Immature natural killer cell (primary cell): ENCODE data around the gene RBM33. TPM values are rescaled to one million over a fixed set of nuclear protein-coding genes. Genes with fewer than 3 reads are reported as not detected.
A peak's percentile ranks its signal among the peaks of the same experiment; 100 is the strongest.

Experiments
- DNase-seq, 3 donors: peaks; one replicate each; pipeline ENCODE4 v3.0.0; 2022; ENCODE audit warnings: mixed read lengths in 1 of 3
- H3K27ac Mint-ChIP-seq, 6 donors: one replicate each; pipeline ENCODE4 v1.8.0; 2020; ENCODE audit warnings: mixed read lengths in 6 of 6, mild to moderate bottlenecking in 5 of 6, inconsistent platforms in 4 of 6, moderate library complexity in 3 of 6
- H3K27me3 Mint-ChIP-seq, 3 donors: one replicate each; pipeline ENCODE4 v1.8.0; 2020 to 2021; ENCODE audit warnings: low read depth in 3 of 3, mild to moderate bottlenecking in 3 of 3, mixed read lengths in 3 of 3, moderate library complexity in 3 of 3, inconsistent platforms in 1 of 3
- H3K36me3 Mint-ChIP-seq, 3 donors: one replicate each; pipeline ENCODE4 v1.8.0; 2020; ENCODE audit warnings: mixed read lengths in 3 of 3, inconsistent platforms in 2 of 3, mild to moderate bottlenecking in 2 of 3
- H3K4me1 Mint-ChIP-seq, 2 donors: one replicate each; pipeline ENCODE4 v1.8.0; 2020; ENCODE audit warnings: inconsistent platforms in 2 of 2, mild to moderate bottlenecking in 2 of 2, mixed read lengths in 2 of 2, moderate library complexity in 1 of 2
- H3K4me3 Mint-ChIP-seq, 5 donors: one replicate each; pipeline ENCODE4 v1.8.0; 2020; ENCODE audit warnings: mild to moderate bottlenecking in 5 of 5, mixed read lengths in 5 of 5, inconsistent platforms in 3 of 5, moderate library complexity in 3 of 5
- H3K9me3 Mint-ChIP-seq, 6 donors: one replicate each; pipeline ENCODE4 v1.8.0; 2020; ENCODE audit warnings: mild to moderate bottlenecking in 6 of 6, mixed read lengths in 6 of 6, inconsistent platforms in 4 of 6, moderate library complexity in 3 of 6
- polyA plus RNA-seq, 3 donors: library from polyadenylated mRNA; unstranded; fragments of 300-500 nt; fragmentation: Illumina TruSeq; gene quantifications; one replicate each; pipeline ENCODE4 v1.2.3, GENCODE V29; 2021

Gene RBM33
- polyA plus RNA-seq, 3 donors from 2014 or later = 10.9 to 61.5 (median 28.3) TPM

DNA sequence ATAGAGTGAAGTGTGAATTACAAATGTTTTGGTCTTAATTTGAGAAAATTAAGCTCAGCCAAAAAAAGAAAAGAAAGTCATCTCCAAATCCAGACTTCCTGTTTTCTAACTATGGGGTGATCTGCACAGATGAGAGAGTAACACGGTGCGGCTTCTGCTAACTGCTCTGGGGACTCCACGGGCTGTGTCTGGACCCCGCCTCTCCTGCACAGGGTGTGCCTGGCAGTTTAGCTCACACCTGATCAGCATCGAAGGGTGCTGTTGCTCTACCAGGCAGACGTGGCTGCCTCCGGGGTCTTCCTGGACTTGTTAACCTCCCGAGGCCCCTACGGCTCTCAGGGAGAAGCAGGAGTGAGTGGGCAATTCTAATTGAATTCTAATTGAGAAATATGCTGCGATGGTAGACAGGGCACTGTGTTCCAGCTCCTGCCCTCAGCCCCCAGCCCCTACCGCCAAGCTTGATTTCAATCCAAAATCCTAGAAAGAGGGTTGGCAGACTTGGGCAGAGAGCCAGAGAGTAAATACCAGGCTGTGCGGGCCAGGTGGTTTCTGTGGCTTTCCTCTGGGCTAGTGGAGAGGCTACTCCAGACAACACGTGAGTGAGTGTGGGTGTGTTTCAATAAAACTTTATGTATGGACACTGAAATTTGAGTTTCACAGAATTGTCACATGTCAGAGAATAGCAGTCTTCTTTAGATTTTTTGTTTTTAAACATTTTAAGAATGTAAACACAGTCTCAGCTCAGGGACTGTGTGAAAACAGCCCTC, 154.4 kb downstream of the RBM33 start:
- DNase-seq = no peak
- Mint-ChIP-seq H3K27ac (no peak overlapping the region), H3K4me3 (no peak overlapping the region), H3K36me3 (no peaks in the 10 kb centered on the region), H3K4me1 (peaks cover 0 to 4% of the 10 kb centered on the region in 2 donors), H3K9me3 (no peaks in the 10 kb centered on the region), H3K27me3 (peaks cover 3 to 20% (median 5%) of the 10 kb centered on the region in 3 donors)

- Mint-ChIP-seq H3K27me3 (peaks cover 5 to 23% (median 6%) of the 10 kb centered on the region in 3 donors), H3K9me3 (no peaks in the 10 kb centered on the region), H3K4me1 (peaks cover 0 to 4% of the 10 kb centered on the region in 2 donors), H3K36me3 (no peaks in the 10 kb centered on the region), H3K27ac (no peak overlapping the region), H3K4me3 (no peak overlapping the region)
- DNase-seq = no peak
These were observed 155.1 kb downstream of the RBM33 start for GRCh38 chr7:155799514-155799913.

GRCh38 chr7:155800301-155800700, 155.8 kb downstream of the RBM33 start:
- peaks cover 0 to 5% of the 10 kb centered on the region in 2 donors for H3K4me1 Mint-ChIP-seq
- no peaks in the 10 kb centered on the region for H3K36me3 Mint-ChIP-seq
- no peak overlapping the region for H3K27ac Mint-ChIP-seq
- DNase-seq = no peak
- no peaks in the 10 kb centered on the region for H3K9me3 Mint-ChIP-seq
- H3K27me3 Mint-ChIP-seq = peaks cover 5 to 23% (median 6%) of the 10 kb centered on the region in 3 donors
- no peak overlapping the region for H3K4me3 Mint-ChIP-seq

DNA sequence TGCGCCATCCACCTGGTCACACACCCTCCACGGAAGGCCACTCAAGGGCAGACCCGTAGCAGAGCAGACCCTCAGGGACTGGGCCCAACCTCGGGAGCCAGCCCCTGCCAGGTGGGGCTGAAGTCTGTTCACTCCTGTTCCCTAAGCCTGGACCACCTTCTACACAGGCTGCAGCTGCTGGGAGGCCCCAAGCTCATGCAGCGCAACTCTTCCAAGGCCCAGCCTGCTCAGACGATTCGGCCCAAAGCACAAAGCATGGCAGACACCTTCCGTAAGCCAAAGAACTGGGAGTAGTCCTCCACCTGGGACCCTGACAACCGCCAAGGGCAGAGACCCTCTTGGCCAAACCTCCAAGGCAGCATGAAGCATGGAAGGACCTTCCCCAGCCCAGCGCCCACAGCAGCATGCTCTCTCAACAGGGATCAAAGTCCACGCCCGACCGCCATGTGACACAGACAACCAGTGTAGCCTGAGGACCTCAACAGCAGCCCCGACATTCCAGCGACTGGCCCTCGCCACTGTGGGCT, 156.3 kb downstream of the RBM33 start:
- Mint-ChIP-seq H3K27me3 (peaks cover 5 to 23% (median 6%) of the 10 kb centered on the region in 3 donors), H3K4me1 (peaks cover 0 to 5% of the 10 kb centered on the region in 2 donors), H3K36me3 (no peaks in the 10 kb centered on the region), H3K4me3 (no peak overlapping the region), H3K9me3 (no peaks in the 10 kb centered on the region), H3K27ac (no peak overlapping the region)
- no peak for DNase-seq

- H3K4me1 Mint-ChIP-seq = peaks cover 0 to 6% of the 10 kb centered on the region in 2 donors
- no peak for DNase-seq
- no peak overlapping the region for H3K27ac Mint-ChIP-seq
- H3K9me3 Mint-ChIP-seq = no peaks in the 10 kb centered on the region
- peaks cover 7 to 31% (median 9%) of the 10 kb centered on the region in 3 donors for H3K27me3 Mint-ChIP-seq
- H3K4me3 Mint-ChIP-seq = peak overlapping the region in 1 of 5 donors; percentile 25
- H3K36me3 Mint-ChIP-seq = no peaks in the 10 kb centered on the region
These were observed 157.8 kb downstream of the RBM33 start for GRCh38 chr7:155802291-155802690.

- Mint-ChIP-seq H3K36me3 (no peaks in the 10 kb centered on the region), H3K4me3 (no peak overlapping the region), H3K27me3 (peaks cover 7 to 37% (median 14%) of the 10 kb centered on the region in 3 donors), H3K9me3 (no peaks in the 10 kb centered on the region), H3K4me1 (peaks cover 0 to 6% of the 10 kb centered on the region in 2 donors), H3K27ac (no peak overlapping the region)
- DNase-seq = no peak
These were observed 158.5 kb downstream of the RBM33 start for GRCh38 chr7:155802906-155803417.

DNA sequence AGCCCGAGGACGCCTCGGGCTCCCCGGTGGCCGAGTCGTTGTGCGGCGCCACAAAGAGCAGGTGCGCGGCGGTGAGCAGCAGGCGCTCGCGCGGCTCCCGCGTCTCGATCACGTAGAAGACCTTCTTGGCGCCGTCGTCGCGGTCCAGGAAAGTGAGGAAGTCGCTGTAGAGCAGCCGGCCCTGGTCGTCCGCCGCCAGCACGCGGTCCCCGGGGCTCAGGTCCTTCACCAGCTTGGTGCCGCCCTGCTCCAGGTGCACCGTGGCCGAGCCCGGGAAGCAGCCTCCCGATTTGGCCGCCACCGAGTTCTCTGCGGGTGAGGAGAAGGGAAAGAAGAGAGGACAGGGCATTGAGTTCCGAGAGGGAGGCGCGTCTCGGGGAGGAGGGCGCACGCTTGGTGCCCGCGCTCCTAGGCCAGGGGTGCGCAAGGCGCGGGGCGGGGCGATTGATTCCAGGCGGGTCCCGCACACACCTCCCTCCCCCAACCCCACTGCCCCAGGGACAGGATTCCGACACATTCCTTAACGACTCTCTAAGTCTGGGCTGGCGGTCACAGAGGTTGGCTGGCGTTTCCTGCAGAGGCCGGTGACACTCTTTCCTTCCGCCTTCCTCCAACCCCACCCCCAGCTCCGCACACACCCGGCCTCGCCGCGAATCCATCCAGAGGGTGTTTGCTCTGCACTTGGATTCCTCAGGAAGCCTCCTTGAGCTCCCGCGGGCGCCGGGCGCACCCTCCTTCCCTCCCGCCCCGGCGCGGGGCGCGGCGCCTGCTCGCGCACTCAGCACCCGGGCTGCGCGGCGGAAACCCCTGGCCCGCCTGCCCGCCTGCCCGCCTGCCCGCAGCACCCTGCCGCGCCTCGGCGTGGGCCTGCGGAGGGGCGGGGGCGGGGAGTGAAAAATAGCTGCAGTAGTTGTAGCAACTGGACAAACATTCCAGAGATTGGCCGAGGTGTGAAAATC, 159.2 kb downstream of the RBM33 start:
- Mint-ChIP-seq H3K4me1 (peaks cover 0 to 4% of the 10 kb centered on the region in 2 donors), H3K36me3 (no peaks in the 10 kb centered on the region), H3K9me3 (no peaks in the 10 kb centered on the region), H3K4me3 (peak overlapping the region in 3 of 5 donors; percentile 29 to 61 (median 38)), H3K27ac (no peak overlapping the region), H3K27me3 (peaks cover 7 to 32% (median 14%) of the 10 kb centered on the region in 3 donors)
- no peak for DNase-seq

- Mint-ChIP-seq H3K27ac (no peak overlapping the region), H3K4me1 (peaks cover 0 to 4% of the 10 kb centered on the region in 2 donors), H3K36me3 (no peaks in the 10 kb centered on the region), H3K27me3 (peaks cover 6 to 31% (median 16%) of the 10 kb centered on the region in 3 donors), H3K4me3 (peak overlapping the region in 2 of 5 donors; percentile 7 to 29), H3K9me3 (no peaks in the 10 kb centered on the region)
- DNase-seq = no peak
These were observed 160.0 kb downstream of the RBM33 start for GRCh38 chr7:155804431-155804831.

- Mint-ChIP-seq H3K4me3 (peak overlapping the region in 3 of 5 donors; percentile 54 to 70 (median 55)), H3K9me3 (no peaks in the 10 kb centered on the region), H3K36me3 (no peaks in the 10 kb centered on the region), H3K27ac (no peak overlapping the region), H3K4me1 (peaks cover 0 to 4% of the 10 kb centered on the region in 2 donors), H3K27me3 (peaks cover 8 to 28% (median 16%) of the 10 kb centered on the region in 3 donors)
- peak in 1 of 3 donors; percentile 33 for DNase-seq
These were observed 160.7 kb downstream of the RBM33 start for GRCh38 chr7:155804897-155805825.

GRCh38 chr7:155805826-155806095, 161.3 kb downstream of the RBM33 start:
- Mint-ChIP-seq H3K27me3 (peaks cover 8 to 28% (median 16%) of the 10 kb centered on the region in 3 donors), H3K4me3 (no peak overlapping the region), H3K9me3 (no peaks in the 10 kb centered on the region), H3K27ac (no peak overlapping the region), H3K4me1 (peaks cover 0 to 4% of the 10 kb centered on the region in 2 donors), H3K36me3 (no peaks in the 10 kb centered on the region)
- DNase-seq = no peak

GRCh38 chr7:155806096-155806871, 161.8 kb downstream of the RBM33 start:
- Mint-ChIP-seq H3K27me3 (peaks cover 6 to 30% (median 16%) of the 10 kb centered on the region in 3 donors), H3K27ac (no peak overlapping the region), H3K9me3 (no peaks in the 10 kb centered on the region), H3K4me3 (no peak overlapping the region), H3K36me3 (no peaks in the 10 kb centered on the region), H3K4me1 (peaks cover 0 to 4% of the 10 kb centered on the region in 2 donors)
- no peak for DNase-seq

DNA sequence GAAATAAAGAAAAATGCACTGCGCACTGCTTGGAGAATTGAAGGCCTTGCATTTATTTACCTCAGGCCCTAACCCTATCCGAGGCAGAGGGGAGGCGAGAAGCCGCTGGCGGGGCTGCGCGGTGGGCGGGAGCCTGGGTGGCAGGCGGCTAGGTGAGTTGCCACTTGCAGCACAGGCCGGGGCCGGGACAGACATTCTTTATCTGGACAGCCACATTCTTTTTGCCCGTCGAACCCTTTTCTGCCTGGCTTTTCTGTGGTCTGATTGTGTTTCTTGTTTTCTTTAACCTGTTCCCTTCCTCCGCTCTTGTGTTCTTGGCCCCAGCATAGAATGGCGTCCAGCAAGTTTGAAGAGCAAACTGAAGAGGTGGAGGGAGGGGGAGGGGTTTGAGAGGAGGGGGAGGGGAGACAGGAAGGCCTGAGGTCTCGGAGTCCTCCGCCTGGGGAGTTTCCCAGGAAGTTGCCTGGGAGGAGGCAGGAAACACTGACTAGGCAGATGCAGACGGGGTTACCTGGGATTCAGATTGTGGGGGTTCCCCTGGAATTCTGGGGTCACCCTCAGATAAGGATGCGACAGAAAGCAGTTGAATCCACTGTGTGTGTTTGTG, 162.7 kb downstream of the RBM33 start:
- Mint-ChIP-seq H3K27me3 (peaks cover 15 to 29% (median 20%) of the 10 kb centered on the region in 3 donors), H3K9me3 (no peaks in the 10 kb centered on the region), H3K36me3 (no peaks in the 10 kb centered on the region), H3K4me1 (peaks cover 0 to 8% of the 10 kb centered on the region in 2 donors), H3K4me3 (peak overlapping the region in 1 of 5 donors; percentile 20), H3K27ac (no peak overlapping the region)
- no peak for DNase-seq
